NCI-H1092 (cell line): ENCODE results near the gene RLN3.
A peak's percentile ranks its signal among the peaks of the same experiment; 100 is the strongest.

Source experiments
- DNase-seq: peaks from one replicate; lab custom pipeline; 2025; lab: John Stamatoyannopoulos, UW

RLN3 gene

DNA sequence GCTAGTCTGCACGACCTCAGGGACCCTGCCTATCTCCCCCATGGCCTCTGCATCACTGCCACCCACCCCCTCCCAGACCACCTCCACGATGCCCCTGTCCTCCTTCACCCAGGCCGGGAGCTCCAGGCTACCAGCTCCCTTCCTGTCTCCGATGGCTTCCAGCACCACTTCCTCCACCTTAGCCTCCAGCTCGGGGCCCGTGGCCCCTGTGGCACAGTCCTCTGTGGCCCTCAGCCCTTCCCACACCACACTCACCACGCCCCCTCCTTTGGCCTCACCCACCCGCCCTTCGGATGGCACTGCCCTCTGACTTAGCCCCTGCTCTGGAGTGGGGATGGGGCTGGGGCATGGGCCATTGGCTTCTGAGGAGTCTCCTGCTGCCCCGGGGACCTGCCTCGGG lies 26.8 kb downstream of the RLN3 start:
- no peak for DNase-seq

GRCh38 chr19:14055396-14055795 lies 27.4 kb downstream of the RLN3 start:
- no peak for DNase-seq

- no peak for DNase-seq
Observed at GRCh38 chr19:14056069-14056666, 28.2 kb downstream of the RLN3 start.

- no peak for DNase-seq
Observed at GRCh38 chr19:14056741-14057356, 28.9 kb downstream of the RLN3 start.

DNA sequence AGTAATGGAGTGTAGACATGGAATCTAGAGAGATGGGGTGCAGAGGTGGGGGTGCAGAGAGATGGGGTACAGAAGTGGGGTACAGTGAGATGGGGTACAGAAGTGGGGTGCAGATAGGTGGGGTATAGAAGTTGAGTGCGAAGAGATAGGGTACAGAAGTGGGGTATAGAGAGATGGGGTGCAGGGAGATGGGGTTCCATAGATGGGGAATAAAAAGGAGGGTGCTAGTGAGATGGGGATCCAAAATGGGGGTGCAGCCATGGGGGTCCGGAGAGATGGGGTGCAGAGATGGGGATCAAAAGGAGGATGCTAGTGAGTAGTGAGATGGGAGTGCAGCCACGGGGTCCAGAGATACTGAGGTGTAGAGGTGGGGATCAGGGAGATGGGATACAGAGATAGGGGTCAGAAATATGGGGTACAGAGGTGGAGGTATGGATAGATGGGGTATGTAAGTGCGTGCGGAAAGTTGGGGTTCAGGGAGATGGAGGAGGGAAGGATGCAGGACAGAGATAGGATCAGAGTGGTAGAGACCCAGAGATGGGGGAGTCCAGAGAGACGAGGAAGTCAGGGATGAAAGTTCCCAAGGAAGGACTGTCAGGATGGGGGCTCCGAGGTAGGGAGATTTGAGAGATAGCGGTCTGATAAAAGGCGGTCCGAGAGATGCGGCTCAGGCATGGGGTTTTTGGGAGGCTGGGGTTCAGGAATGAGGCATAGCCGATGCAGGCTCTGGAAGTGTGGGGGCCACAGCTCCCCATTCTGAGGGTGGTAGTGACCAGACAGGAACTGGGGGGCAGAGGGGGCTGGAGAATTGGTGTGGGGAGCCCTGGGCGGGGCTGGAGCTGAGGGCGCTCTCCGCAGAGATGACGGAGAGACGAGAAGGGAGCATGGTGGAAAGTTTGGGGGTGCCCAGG lies 30.5 kb downstream of the RLN3 start:
- DNase-seq = no peak

DNA sequence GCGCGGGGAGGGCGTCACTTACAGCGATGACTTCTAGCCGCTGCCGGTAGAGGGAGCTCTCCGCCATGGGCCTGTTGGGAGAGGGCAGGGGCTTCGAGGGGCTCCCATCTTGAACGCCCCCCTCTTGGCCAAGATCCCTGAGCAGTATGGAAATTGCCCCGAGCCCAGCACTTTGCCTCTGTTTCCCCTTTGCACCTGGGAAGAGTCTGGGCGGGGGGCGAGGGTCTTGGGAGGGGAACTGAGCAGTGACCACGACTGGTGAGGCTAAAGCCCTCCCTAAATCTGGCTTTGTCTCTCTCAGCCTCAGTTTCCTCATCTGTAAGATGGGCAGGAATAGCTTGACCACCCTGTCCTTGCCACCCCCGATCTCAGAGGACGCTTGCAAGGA lies 31.1 kb downstream of the RLN3 start:
- no peak for DNase-seq

- no peak for DNase-seq
Observed at GRCh38 chr19:14059652-14060155, 31.8 kb downstream of the RLN3 start.

GRCh38 chr19:14061081-14061749 lies 33.3 kb downstream of the RLN3 start:
- no peak for DNase-seq

DNA sequence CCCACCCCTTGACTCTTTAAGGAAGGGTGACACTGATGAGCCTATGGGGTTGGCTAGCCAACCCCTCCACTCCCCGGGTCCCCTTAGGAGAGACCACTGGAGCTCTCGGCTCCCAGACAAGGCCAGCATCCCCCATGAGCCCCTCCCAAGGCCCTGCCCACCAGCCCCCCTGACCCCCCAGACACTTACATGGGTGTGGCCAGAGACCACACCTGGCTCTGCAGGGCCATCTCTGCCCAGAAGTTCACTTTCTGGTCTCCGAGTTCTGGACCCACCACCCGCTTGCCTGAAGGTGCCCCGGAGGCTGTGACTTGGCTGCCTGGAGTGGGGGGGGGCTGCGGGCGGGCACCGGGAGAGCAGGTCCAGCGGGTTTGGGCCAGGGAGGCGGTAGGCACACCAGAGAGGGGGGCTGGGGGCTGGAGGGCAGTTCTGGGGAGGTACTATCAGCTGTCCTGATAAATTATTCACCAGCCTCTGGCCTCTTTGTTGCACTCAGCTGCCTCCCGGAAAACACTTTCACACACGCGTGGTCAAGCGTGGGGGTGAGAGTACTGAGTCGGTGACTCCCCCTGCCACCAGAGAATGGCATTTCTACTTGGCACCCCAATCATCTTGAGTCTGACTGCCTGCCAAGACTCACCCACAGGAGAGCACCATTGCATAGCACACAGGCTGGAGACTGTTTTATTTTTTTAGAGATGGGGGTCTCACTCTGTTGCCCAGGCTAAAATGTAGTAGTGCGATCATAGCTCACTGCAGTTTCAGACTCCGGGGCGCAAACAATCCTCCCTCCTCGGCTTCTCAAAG lies 34.0 kb downstream of the RLN3 start, which contains the start of gene PALM3:
Gene PALM3 (minus strand): TSS at position 326 of the 807 bp plus-strand sequence. CDS start 96 bp downstream, at position 230.
- no peak for DNase-seq

GRCh38 chr19:14062558-14062855 lies 34.6 kb downstream of the RLN3 start:
- DNase-seq = no peak

DNA sequence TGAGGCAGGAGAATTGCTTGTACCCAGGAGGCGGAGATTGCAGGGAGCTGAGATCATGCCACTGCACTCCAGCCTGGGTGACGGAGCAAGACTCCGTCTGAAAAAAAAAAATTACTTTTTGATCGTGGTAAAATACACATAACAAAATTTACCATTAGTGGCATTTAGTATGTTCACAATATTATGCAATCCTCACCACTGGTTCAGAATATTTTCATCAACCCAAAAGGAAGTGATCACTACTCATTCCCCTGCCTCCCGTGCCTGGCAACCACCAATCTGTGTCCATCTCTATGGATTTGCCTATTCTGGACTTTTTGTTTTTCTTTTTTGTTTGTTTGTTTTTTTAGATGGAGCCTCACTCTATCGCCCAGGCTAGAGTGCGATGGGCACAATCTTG lies 35.2 kb downstream of the RLN3 start:
- DNase-seq = no peak

DNA sequence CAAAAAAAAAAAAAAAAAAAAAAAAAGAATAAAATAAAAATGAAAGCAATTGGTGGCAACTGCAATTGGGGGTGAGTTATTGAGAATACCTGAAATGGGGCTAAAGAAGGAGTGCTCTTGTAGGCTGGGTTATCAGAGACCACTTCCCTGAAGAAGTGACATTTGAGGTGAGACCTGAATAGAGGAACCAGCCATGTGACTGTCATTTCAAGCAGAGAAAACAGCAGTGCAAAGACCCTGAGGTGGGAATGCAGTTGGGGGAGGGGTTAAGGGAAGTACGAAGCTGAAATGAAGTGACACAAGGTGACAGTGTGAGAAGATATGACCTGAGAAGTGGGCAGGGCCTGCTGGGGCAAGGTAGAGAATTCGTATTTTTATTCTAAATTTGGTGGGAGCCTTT lies 38.2 kb downstream of the RLN3 start:
- DNase-seq = no peak

GRCh38 chr19:14070268-14071050 lies 42.5 kb downstream of the RLN3 start:
- DNase-seq = no peak

DNA sequence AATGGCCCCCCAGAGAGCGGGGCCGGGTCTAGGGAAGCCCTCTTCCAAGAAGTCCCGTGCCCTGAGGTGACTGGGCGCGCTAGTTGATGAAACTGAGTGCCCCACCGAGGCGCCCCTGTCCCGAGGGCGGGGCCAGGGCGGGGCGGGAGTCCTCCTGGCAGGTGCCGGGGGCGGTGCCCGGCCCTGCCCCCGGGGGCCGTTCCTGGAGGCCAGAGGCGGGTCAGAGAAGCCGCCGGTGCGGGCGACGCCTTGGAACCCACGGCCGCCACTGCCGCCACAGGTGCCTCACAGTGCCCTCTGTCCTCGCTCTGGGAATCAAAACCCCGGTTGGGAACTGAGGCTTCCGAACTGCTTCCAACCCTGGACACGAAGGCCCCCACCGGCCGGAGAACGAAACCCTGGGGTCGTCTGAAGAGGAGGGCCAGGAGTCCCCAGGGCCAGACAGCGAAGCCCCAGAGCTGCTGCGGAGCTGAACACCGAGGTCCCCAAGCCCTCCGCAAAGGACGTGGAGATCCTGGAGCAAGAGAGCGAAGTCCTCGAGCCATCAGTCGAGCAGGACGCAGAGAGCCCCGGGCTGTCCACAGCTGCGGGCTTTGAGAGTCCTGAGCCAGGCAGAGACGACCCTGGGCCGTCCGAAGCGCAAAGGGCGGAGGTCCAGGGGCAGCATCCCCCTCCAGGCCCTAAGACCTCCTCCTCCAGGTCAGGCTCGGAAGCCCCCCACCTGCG lies 44.8 kb downstream of the RLN3 start, which contains the start of gene MISP3:
Gene MISP3 (plus strand): TSS at position 252 of the 726 bp plus-strand sequence. CDS start 524 bp downstream, outside the sequence.
- peak; percentile 23 for DNase-seq

DNA sequence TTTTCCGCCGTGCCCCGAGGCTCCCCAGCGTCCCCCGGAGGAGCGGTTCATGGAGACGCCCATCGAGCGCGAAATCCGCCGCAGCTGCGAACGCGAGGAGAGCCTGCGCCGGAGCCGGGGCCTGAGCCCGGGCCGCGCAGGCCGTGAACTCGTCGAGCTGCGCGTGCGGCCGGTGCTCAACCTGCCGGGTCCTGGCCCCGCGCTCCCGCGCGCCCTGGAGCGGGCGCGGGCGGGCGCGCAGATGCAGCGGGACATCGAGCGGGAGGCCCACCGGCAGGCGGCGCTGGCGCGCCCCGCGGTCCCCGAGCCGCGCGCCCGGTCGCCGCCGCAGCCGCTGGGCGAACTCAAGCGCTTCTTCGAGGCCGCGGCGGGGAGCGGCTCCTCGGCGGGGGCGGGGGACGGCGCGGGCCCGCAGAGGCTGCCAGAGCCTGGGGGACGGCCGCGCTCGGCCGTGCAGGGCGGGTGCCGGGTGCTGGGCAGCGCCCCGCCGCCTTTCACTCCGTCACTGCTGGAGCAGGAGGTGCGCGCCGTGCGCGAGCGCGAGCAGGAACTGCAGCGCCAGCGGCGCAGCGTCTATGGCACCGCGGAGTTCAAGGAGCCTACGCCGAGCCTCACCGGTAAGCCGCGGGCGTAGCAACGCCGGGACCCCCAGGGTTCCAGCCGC lies 45.4 kb downstream of the RLN3 start:
- peak; percentile 59 for DNase-seq

- no peak for DNase-seq
Observed at GRCh38 chr19:14073925-14074838, 46.2 kb downstream of the RLN3 start.

DNA sequence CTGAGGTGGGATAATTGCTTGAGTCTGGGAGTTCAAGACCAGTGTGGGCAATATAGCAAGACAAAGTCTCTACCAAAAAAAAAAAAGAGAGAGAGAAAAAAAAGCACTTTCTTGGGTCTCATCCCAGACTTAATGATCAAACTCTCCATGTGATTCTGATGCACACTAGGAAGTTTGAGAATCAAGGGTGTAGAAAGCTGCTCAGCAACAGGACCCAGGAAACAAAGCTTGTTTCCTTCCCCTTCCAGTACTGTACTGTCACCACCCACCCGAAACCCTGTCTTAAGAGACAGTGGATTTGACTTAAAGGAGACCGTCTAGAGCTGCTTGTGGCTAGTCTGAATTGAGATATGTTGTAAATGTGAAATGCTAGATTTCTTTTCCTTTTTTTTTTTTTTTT lies 50.5 kb downstream of the RLN3 start:
- DNase-seq = no peak
